Upper lobe of left lung (tissue), 6 donors: ENCODE measurements around the gene ASIC3. TPM values are rescaled to one million over a fixed set of nuclear protein-coding genes. Genes with fewer than 3 reads are reported as not detected.
"Not testable (repeated sequence)": the region's sequence is repeated elsewhere in the genome, so short reads cannot be mapped to it uniquely, and the experiment has no call there.

Experiments used
- ATAC-seq, 2 donors: fragments of 200-7000 bp; cut with Tn5 transposase; one replicate each; pipeline ENCODE4 v1.9.1; 2022; ENCODE audit warnings: mild to moderate bottlenecking in 2 of 2, moderate library complexity in 2 of 2; ENCODE audit not compliant: low FRiP score in 2 of 2
- DNase-seq, 2 donors: peaks; one replicate each; pipeline ENCODE4 v3.0.0-alpha.2; 2019 to 2020
- H3K27ac ChIP-seq, 4 donors: fragments of 200-600 bp; sonication (generic); one replicate each; pipeline ENCODE4 v1.5.1; 2016 to 2019
- H3K27me3 ChIP-seq, 4 donors: fragments of 200-600 bp; sonication (generic); one replicate each; pipeline ENCODE4 v1.5.1; 2017 to 2019
- H3K36me3 ChIP-seq, 4 donors: fragments of 200-600 bp; sonication (generic); one replicate each; pipeline ENCODE4 v1.5.1; 2016 to 2019
- H3K4me1 ChIP-seq, 4 donors: fragments of 200-600 bp; sonication (generic); one replicate each; pipeline ENCODE4 v1.5.1; 2018 to 2019
- H3K4me3 ChIP-seq, 4 donors: fragments of 200-600 bp; sonication (generic); one replicate each; pipeline ENCODE4 v1.5.1; 2017 to 2019; ENCODE audit warnings: mild to moderate bottlenecking in 2 of 4, moderate library complexity in 1 of 4
- H3K9me3 ChIP-seq, 4 donors: fragments of 200-600 bp; sonication (generic); one replicate each; pipeline ENCODE4 v1.5.1; 2018 to 2019
- EP300 ChIP-seq, 4 donors: sonication (generic); formaldehyde crosslinking; IDR thresholded peaks; one replicate each; pipeline ENCODE4 v1.5.1; 2017; ENCODE audit warnings: antibody characterized with exemption in 4 of 4, control low read depth in 2 of 4
- POLR2A ChIP-seq, 4 donors: fragments of 450-650 bp; IDR thresholded peaks; one replicate each; pipeline ENCODE4 v1.5.1; 2016 to 2017; ENCODE audit warnings: antibody characterized with exemption in 4 of 4, mild to moderate bottlenecking in 2 of 4
- POLR2AphosphoS5 ChIP-seq, 2 donors: sonication (generic); formaldehyde crosslinking; IDR thresholded peaks; one replicate each; pipeline ENCODE4 v1.5.1; 2017; ENCODE audit warnings: antibody characterized with exemption in 2 of 2
- WGBS, 2 donors: methylation state at CpG; one replicate each; pipeline ENCODE4 v1.1.5; 2017 to 2018; 5-methylcytosine and 5-hydroxymethylcytosine counted together
- total RNA-seq, 6 donors: library from RNA; depleted of rRNA in 4 of 6; stranded (reverse); fragments of >200 nt in 4 of 6; gene quantifications; one replicate each; pipeline versions ENCODE4 v1.1.0 to v1.2.1, GENCODE V29; 2016 to 2021
- TF ChIP-seq, protein P1 (sequence below), 6 experiments: fragments of 450-650 bp in 4 of 6; fragments of 200-600 bp in 2 of 6; sonication (generic) in 2 of 6; IDR thresholded peaks; one replicate each; pipeline ENCODE4 v1.5.1; 2016 to 2019; ENCODE audit warnings: antibody characterized with exemption in 6 of 6
- donor health status: DM: no; HTN: no; CAD: no; lungs with moderate emphysema.
- donor health status: DM: no; HTN: yes; CAD: no; lungs with severe emphysema.

ASIC3 gene
- total RNA-seq, 6 donors from 2014 or later = 2.1 to 37.7 (median 4.0) TPM

DNA sequence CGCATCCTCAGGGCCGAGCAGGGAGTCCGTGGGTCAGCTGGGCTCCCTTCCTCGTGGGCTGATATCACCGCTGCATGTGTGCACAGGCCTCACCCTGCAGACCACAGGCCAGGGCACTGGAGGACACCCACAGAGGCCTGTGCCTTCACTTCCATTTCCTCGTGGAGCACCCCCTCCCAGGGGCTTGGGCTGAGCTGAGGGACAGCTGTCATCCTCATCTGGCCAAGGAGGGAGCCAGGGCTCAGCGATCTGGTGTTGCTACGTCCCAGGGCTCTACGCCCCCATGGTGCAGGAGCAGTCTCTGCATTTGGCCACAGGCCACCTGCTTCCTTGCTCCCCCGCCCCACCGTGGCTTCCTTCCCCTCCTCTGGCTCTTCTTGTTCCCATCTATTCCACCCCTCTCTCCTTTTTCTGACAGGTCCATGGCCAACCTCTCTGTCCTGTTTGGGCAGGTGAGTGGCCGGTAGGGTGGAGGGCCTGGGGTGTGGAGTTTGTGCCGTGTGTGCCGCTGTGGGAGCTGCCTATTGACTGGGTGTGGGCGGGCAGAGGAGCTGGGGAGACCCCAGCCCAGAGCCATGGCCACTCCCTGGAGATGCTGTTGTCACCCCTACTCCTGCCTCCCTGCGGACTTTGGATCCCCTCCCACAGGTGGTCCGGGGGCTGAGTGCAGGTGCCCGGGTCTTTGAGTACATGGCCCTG, 8.3 kb upstream of the ASIC3 start:
- peak in 1 of 2 donors; percentile 2 for ATAC-seq

GRCh38 chr7:151040616-151041375, 7.5 kb upstream of the ASIC3 start:
- Histone ChIP-seq H3K27ac (no peak overlapping the region), H3K9me3 (no peaks in the 10 kb centered on the region), H3K4me1 (peaks cover 13 to 17% (median 15%) of the 10 kb centered on the region in 4 donors), H3K36me3 (peaks cover 0 to 46% (median 33%) of the 10 kb centered on the region in 4 donors), H3K4me3 (no peak overlapping the region), H3K27me3 (no peaks in the 10 kb centered on the region)
- DNase-seq = peak in 1 of 2 donors; percentile 70
- 90 to 94% methylated on average over 15 to 30 of the region's 30 CpGs for WGBS, 2 donors
- TF ChIP-seq POLR2A (IDR thresholded peaks at IDR 0.05) = no peak
- ATAC-seq = no peak

More for the DNA sequence above, 8.3 kb upstream of the ASIC3 start:
- peak in 1 of 2 donors; percentile 61 for DNase-seq
- Histone ChIP-seq H3K4me1 (peaks cover 13 to 17% (median 15%) of the 10 kb centered on the region in 4 donors), H3K27me3 (no peaks in the 10 kb centered on the region), H3K36me3 (peaks cover 0 to 46% (median 35%) of the 10 kb centered on the region in 4 donors), H3K27ac (peak overlapping the region in 1 of 4 donors; percentile 8), H3K9me3 (no peaks in the 10 kb centered on the region), H3K4me3 (no peak overlapping the region)
- WGBS, 2 donors = 75 to 78% methylated on average over 15 to 16 of the region's 18 CpGs
- TF ChIP-seq, protein P1, sequence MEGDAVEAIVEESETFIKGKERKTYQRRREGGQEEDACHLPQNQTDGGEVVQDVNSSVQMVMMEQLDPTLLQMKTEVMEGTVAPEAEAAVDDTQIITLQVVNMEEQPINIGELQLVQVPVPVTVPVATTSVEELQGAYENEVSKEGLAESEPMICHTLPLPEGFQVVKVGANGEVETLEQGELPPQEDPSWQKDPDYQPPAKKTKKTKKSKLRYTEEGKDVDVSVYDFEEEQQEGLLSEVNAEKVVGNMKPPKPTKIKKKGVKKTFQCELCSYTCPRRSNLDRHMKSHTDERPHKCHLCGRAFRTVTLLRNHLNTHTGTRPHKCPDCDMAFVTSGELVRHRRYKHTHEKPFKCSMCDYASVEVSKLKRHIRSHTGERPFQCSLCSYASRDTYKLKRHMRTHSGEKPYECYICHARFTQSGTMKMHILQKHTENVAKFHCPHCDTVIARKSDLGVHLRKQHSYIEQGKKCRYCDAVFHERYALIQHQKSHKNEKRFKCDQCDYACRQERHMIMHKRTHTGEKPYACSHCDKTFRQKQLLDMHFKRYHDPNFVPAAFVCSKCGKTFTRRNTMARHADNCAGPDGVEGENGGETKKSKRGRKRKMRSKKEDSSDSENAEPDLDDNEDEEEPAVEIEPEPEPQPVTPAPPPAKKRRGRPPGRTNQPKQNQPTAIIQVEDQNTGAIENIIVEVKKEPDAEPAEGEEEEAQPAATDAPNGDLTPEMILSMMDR (IDR thresholded peaks at IDR 0.05) = no peak
- TF ChIP-seq POLR2AphosphoS5 (IDR thresholded peaks at IDR 0.05) (no peak), EP300 (IDR thresholded peaks at IDR 0.05) (no peak), POLR2A (IDR thresholded peaks at IDR 0.05) (no peak)

DNA sequence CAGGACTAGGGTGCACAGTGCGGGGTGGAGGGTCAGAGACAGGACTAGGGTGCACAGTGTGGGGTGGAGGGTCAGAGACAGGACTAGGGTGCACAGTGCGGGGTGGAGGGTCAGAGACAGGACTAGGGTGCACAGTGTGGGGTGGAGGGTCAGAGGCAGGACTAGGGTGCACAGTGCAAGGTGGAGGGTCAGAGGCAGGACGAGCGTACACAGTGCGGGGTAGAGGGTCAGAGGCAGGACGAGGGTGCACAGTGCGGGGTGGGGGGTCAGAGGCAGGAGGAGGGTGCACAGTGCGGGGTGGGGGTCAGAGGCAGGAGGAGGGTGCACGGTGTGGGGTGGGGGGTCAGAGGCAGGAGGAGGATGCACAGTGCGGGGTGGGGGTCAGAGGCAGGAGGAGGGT, 4.9 kb upstream of the ASIC3 start:
- not testable (repeated sequence) for DNase-seq, H3K27ac ChIP-seq, H3K9me3 ChIP-seq, H3K4me3 ChIP-seq, ATAC-seq, H3K27me3 ChIP-seq
- Histone ChIP-seq H3K4me1 (peaks cover 13 to 27% (median 17%) of the 10 kb centered on the region in 4 donors), H3K36me3 (peaks cover 0 to 32% (median 16%) of the 10 kb centered on the region in 4 donors)
- 88 to 90% methylated on average over 8 to 10 of the region's 10 CpGs for WGBS, 2 donors

GRCh38 chr7:151043959-151044358, 4.4 kb upstream of the ASIC3 start:
- H3K4me1 ChIP-seq = peaks cover 8 to 21% (median 12%) of the 10 kb centered on the region in 4 donors
- TF ChIP-seq, protein P1 (IDR thresholded peaks at IDR 0.05) = no peak
- TF ChIP-seq EP300 (IDR thresholded peaks at IDR 0.05) (no peak), POLR2AphosphoS5 (IDR thresholded peaks at IDR 0.05) (no peak), POLR2A (IDR thresholded peaks at IDR 0.05) (no peak)
- 91 to 95% methylated on average over 12 to 20 of the region's 20 CpGs for WGBS, 2 donors
- no peak overlapping the region for H3K27ac ChIP-seq
- no peak overlapping the region for H3K4me3 ChIP-seq
- ATAC-seq = no peak
- no peaks in the 10 kb centered on the region for H3K9me3 ChIP-seq
- peaks cover 0 to 32% (median 16%) of the 10 kb centered on the region in 4 donors for H3K36me3 ChIP-seq
- DNase-seq = peak in 1 of 2 donors; percentile 77
- no peaks in the 10 kb centered on the region for H3K27me3 ChIP-seq

DNA sequence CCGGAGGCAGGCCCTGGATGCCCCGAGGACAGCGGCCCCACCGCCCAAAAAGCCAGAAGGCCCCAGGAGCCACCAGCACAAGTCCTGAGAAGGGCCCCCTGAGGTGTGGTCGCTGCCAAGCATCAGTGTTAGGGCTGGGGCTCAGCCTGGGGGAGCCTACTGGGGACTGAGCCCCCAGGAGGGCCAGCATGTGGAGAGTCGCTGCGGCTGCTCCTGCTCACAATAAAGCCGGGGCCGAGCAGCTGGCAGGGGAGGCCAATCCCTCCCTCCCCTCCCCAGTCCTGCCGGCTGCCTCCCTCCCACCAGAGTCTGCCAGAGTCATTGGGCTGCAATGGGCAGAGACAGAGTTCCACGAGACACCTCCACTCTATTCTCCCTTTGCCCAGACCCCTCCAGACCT, 3.1 kb upstream of the ASIC3 start:
- ATAC-seq (no peak), DNase-seq (peak in 1 of 2 donors; percentile 58)
- peaks cover 0 to 32% (median 16%) of the 10 kb centered on the region in 4 donors for H3K36me3 ChIP-seq
- TF ChIP-seq EP300 (IDR thresholded peaks at IDR 0.05) (no peak), POLR2A (IDR thresholded peaks at IDR 0.05) (no peak), POLR2AphosphoS5 (IDR thresholded peaks at IDR 0.05) (no peak)
- TF ChIP-seq, protein P1 (IDR thresholded peaks at IDR 0.05) = no peak
- no peak overlapping the region for H3K4me3 ChIP-seq
- no peaks in the 10 kb centered on the region for H3K27me3 ChIP-seq
- H3K9me3 ChIP-seq = no peaks in the 10 kb centered on the region
- H3K27ac ChIP-seq = no peak overlapping the region
- H3K4me1 ChIP-seq = peaks cover 0 to 11% (median 2%) of the 10 kb centered on the region in 4 donors
- 73 to 97% methylated on average over 4 to 7 of the region's 11 CpGs for WGBS, 2 donors
